Measurements from ENCODE around the gene MEGF6.

Gene MEGF6

GRCh38 chr1:3550511-3551289, 60.6 kb downstream of the MEGF6 start:
- no peak for DNase-seq

- DNase-seq: no peak
Measured at GRCh38 chr1:3548895-3549294, 62.4 kb downstream of the MEGF6 start.

GRCh38 chr1:3548156-3548893, 63.0 kb downstream of the MEGF6 start:
- no peak for DNase-seq

- no peak for DNase-seq
Measured at GRCh38 chr1:3547055-3548005, 64.0 kb downstream of the MEGF6 start.

GRCh38 chr1:3546048-3546384, 65.3 kb downstream of the MEGF6 start:
- DNase-seq: no peak

- no peak for DNase-seq
Measured at GRCh38 chr1:3545363-3546047, 65.8 kb downstream of the MEGF6 start.

- no peak for DNase-seq
Measured at GRCh38 chr1:3544040-3544977, 67.0 kb downstream of the MEGF6 start.

- no peak for DNase-seq
Measured at GRCh38 chr1:3543076-3544039, 68.0 kb downstream of the MEGF6 start.

- DNase-seq: no peak
Measured at GRCh38 chr1:3542676-3543075, 68.6 kb downstream of the MEGF6 start.

GRCh38 chr1:3541936-3542335, 69.4 kb downstream of the MEGF6 start:
- no peak for DNase-seq

- DNase-seq: no peak
Measured at GRCh38 chr1:3541465-3541864, 69.8 kb downstream of the MEGF6 start.

- no peak for DNase-seq
Measured at GRCh38 chr1:3540876-3541275, 70.4 kb downstream of the MEGF6 start.

GRCh38 chr1:3539707-3540425, 71.4 kb downstream of the MEGF6 start:
- DNase-seq: no peak

- DNase-seq: no peak
Measured at GRCh38 chr1:3537359-3537758, 73.9 kb downstream of the MEGF6 start.

- no peak for DNase-seq
Measured at GRCh38 chr1:3536420-3537195, 74.7 kb downstream of the MEGF6 start.

GRCh38 chr1:3535732-3536131, 75.6 kb downstream of the MEGF6 start:
- no peak for DNase-seq

- DNase-seq: no peak
Measured at GRCh38 chr1:3534803-3535637, 76.3 kb downstream of the MEGF6 start.
